ENCODE data around the gene CERS3. TPM values are rescaled to one million over a fixed set of nuclear protein-coding genes. Genes with fewer than 3 reads are reported as not detected.

The CERS3 gene
- total RNA-seq, 1 experiment from 2014 or later, result 0.11 TPM

- POLR2A ChIA-PET (ENCODE audit: unreplicated experiment), result no interaction called here
- H3K27ac ChIP-seq (ENCODE audit: low read length), result no peak overlapping the region
- no peak for TF ChIP-seq EZH2 (IDR thresholded peaks at IDR 0.05; ENCODE audit: low read length, unreplicated experiment)
- no peak for TF ChIP-seq EZH2phosphoT487 (IDR thresholded peaks at IDR 0.05; ENCODE audit: borderline replicate concordance, low read length)
- no peak for TF ChIP-seq CTCF (conservative IDR thresholded peaks at IDR 0.05; ENCODE audit: low read depth, low read length)
- H3K9ac ChIP-seq (ENCODE audit: low read length), result no peak overlapping the region
- no TSS peak for BruUV-seq (replicated peaks)
- H3K36me3 ChIP-seq (ENCODE audit: low read depth, low read length), result no peaks in the 10 kb centered on the region
- intact Hi-C loops (cut with micrococcal nuclease), result no loop called here
- H3K9me3 ChIP-seq (ENCODE audit: low read length), result no peaks in the 10 kb centered on the region
- DNase-seq, result no peak
- no peak overlapping the region for H3K4me2 ChIP-seq (ENCODE audit: low read length)
- no peaks in the 10 kb centered on the region for H3F3A ChIP-seq (ENCODE audit: low read length, unreplicated experiment)
- H3K4me3 ChIP-seq (ENCODE audit: low read length), result no peak overlapping the region
- no peak for ATAC-seq
- peaks cover 82% of the 10 kb centered on the region for H3K27me3 ChIP-seq (ENCODE audit: low read length)
- H4K20me1 ChIP-seq (ENCODE audit: low read length), result no peaks in the 10 kb centered on the region
- no peaks in the 10 kb centered on the region for H3K79me2 ChIP-seq (ENCODE audit: low read length)
- H2AFZ ChIP-seq (ENCODE audit: low read length), result no peak overlapping the region
- H3K9me2 ChIP-seq (replicated peaks; ENCODE audit: low read length), result no peaks in the 10 kb centered on the region
- H3K4me1 ChIP-seq (ENCODE audit: insufficient read depth, low read length), result no peaks in the 10 kb centered on the region
- CTCF ChIA-PET, result no interaction called here
Measured at GRCh38 chr15:100516643-100517512, 11.9 kb downstream of the CERS3 start.

DNA sequence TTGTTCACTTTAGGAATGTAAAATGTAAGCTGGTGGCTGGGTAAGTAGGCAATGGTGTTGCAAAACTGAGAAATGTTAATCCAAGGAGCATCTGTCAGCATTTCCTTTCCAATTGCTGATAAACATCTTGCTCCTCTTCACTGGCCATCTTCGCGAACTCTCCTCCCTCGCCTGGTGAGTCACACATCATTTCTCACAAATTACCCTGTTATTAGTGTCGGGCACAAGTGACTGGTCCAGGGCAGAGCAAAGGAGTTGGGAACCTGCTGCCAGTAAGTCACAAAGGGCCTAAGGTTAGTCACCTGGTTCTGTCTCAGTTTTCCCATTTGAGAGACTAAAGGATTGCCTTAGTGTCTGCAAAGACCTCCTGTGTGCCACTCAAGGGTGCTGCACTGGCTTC is 13.0 kb downstream of the CERS3 start:
- Histone ChIP-seq H3K36me3 (ENCODE audit: low read depth, low read length) (no peaks in the 10 kb centered on the region), H3F3A (ENCODE audit: low read length, unreplicated experiment) (no peaks in the 10 kb centered on the region), H3K79me2 (ENCODE audit: low read length) (no peaks in the 10 kb centered on the region), H3K4me1 (ENCODE audit: insufficient read depth, low read length) (no peaks in the 10 kb centered on the region), H3K9ac (ENCODE audit: low read length) (no peak overlapping the region), H2AFZ (ENCODE audit: low read length) (no peak overlapping the region), H3K9me3 (ENCODE audit: low read length) (no peaks in the 10 kb centered on the region), H3K27ac (ENCODE audit: low read length) (no peak overlapping the region), H3K9me2 (replicated peaks; ENCODE audit: low read length) (no peaks in the 10 kb centered on the region), H3K4me2 (ENCODE audit: low read length) (no peak overlapping the region), H4K20me1 (ENCODE audit: low read length) (no peaks in the 10 kb centered on the region), H3K4me3 (ENCODE audit: low read length) (no peak overlapping the region), H3K27me3 (ENCODE audit: low read length) (peaks cover 82% of the 10 kb centered on the region)
- BruUV-seq (replicated peaks), result no TSS peak
- TF ChIP-seq EZH2 (IDR thresholded peaks at IDR 0.05; ENCODE audit: low read length, unreplicated experiment) (no peak), CTCF (conservative IDR thresholded peaks at IDR 0.05; ENCODE audit: low read depth, low read length) (no peak), EZH2phosphoT487 (IDR thresholded peaks at IDR 0.05; ENCODE audit: borderline replicate concordance, low read length) (no peak)
- DNase-seq, result no peak
- ATAC-seq, result no peak
- ChIA-PET POLR2A (ENCODE audit: unreplicated experiment) (no interaction called here), CTCF (no interaction called here)
- intact Hi-C loops (cut with micrococcal nuclease), result no loop called here

DNA sequence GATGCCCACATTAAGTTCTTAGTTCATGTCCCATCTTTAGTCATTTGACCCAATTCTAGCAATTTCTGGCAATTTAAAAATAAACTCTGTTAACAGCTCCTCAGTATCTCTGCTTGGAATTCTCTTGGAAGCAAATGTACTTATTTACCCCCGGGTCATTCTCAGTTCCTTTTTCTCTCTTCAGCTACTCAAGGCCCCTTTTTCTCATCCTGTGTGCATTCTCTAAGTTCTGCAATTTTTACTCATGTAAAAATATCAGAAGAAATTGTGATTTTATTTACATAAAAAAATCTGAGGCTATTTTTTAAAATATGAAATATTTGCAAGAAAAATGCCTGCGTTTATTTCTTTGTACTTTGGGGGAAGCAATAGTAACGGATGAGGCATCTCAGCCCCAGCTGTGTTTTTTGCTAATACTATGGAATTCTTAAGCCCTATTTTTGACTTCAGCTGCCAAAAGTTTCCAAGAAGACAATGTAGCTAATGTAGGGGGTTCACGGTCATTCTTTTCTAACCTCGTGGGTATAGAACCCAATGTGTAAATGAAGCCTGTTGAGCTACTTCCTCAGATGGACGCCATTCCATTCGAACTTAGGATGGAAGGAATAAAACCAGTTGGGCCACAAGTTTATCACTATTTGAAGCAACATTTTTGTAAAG is 20.0 kb downstream of the CERS3 start:
- Histone ChIP-seq H3K27me3 (ENCODE audit: low read length) (peaks cover 93% of the 10 kb centered on the region), H3K9ac (ENCODE audit: low read length) (no peak overlapping the region), H3K79me2 (ENCODE audit: low read length) (no peaks in the 10 kb centered on the region), H3K4me1 (ENCODE audit: insufficient read depth, low read length) (no peaks in the 10 kb centered on the region), H3K4me2 (ENCODE audit: low read length) (no peak overlapping the region), H3F3A (ENCODE audit: low read length, unreplicated experiment) (no peaks in the 10 kb centered on the region), H3K9me3 (ENCODE audit: low read length) (no peaks in the 10 kb centered on the region), H3K27ac (ENCODE audit: low read length) (no peak overlapping the region), H2AFZ (ENCODE audit: low read length) (no peak overlapping the region), H3K9me2 (replicated peaks; ENCODE audit: low read length) (no peaks in the 10 kb centered on the region), H3K4me3 (ENCODE audit: low read length) (no peak overlapping the region), H3K36me3 (ENCODE audit: low read depth, low read length) (no peaks in the 10 kb centered on the region), H4K20me1 (ENCODE audit: low read length) (no peaks in the 10 kb centered on the region)
- ATAC-seq (no peak), DNase-seq (no peak)
- ChIA-PET CTCF (interaction anchor here (0.9 kb wide), 1 partner anchor 18 kb away, joined by 7 read pairs; no protein-coding TSS in a partner anchor), POLR2A (ENCODE audit: unreplicated experiment) (no interaction called here)
- TF ChIP-seq CTCF (conservative IDR thresholded peaks at IDR 0.05; ENCODE audit: low read depth, low read length) (no peak), EZH2 (IDR thresholded peaks at IDR 0.05; ENCODE audit: low read length, unreplicated experiment) (no peak), EZH2phosphoT487 (IDR thresholded peaks at IDR 0.05; ENCODE audit: borderline replicate concordance, low read length) (no peak)
- BruUV-seq (replicated peaks), result no TSS peak
- intact Hi-C loops (cut with micrococcal nuclease), result loop anchor here (2.0 kb wide), 1 partner anchor 64 kb away; no protein-coding TSS in a partner anchor

Data from PC-3 (cell line).